NCI-H128 (cell line): ENCODE measurements around the gene SULF2.
A peak's percentile ranks its signal among the peaks of the same experiment; 100 is the strongest.

Experiments
- DNase-seq: peaks from one replicate; lab custom pipeline; 2025; ENCODE audit not compliant: unreplicated experiment; lab: John Stamatoyannopoulos, UW

SULF2 gene

DNA sequence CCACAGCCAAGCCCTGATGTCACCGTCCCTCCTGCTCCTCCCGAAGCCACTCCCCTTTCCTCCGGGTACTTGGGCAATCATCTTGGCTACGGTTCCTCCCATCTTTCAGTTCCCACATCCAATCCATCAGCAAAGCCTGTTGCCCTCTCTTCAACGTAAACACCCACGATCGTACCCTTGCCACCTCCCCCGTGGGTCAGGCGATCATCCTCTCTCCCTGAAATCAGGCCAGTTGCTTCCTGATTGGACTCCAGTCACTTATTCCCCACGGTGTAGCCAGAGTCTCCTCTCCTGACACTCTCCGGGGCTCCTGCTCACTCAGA is 44.5 kb downstream of the SULF2 start:
- DNase-seq, result no peak

DNA sequence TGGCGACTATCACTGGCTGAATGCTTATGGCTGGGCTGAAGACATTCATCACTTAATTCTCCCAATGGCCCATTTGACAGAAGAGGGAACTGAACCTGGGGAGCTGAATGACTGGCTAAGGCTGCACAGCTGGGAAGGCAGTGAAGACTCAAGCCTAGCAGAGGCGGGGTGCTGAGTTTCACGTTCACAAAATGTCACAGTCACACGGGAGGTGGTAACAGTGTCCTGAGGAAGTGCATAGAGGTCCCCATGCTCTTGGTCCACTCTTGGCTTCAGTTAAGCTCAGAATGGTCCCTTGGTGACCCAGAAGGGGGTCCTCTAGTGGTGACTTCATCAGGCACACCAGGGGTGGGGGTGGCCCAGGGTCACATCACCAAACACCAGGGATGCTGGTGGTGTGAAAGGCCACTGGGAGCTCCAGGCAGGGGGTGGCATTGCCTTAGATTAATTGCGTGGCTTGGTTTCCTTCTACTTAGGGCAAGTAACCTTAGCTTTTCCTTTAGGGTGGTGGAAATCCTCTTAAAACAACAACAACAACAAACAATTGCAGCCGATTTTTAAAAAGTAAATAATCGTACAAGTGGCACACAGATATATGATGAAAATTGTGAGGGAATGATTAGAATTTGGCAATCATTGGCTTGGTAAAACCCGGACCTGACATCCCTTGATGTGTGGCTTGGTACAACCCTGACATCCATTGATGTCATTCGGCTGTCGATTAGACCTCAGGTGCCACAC is 45.0 kb downstream of the SULF2 start:
- no peak for DNase-seq

DNA sequence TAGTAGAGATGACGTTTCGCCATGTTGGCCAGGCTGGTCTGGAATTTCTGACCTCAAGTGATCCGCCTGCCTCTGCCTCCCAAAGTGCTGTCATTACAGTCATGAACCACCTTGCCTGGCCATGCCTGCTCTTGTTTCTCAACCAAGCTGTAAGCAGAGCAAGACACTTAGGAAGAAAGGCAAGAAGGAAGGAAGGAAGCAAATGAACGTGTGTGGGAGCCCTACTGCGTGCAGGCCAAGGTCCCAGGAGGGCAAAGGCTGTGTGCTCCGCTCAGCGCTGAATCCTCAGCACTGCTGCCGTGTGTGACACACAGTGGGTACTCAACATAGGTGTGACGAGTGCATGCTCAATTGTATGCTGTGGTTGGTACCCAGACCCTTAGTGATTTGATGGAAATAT is 47.4 kb downstream of the SULF2 start:
- DNase-seq, result no peak

DNA sequence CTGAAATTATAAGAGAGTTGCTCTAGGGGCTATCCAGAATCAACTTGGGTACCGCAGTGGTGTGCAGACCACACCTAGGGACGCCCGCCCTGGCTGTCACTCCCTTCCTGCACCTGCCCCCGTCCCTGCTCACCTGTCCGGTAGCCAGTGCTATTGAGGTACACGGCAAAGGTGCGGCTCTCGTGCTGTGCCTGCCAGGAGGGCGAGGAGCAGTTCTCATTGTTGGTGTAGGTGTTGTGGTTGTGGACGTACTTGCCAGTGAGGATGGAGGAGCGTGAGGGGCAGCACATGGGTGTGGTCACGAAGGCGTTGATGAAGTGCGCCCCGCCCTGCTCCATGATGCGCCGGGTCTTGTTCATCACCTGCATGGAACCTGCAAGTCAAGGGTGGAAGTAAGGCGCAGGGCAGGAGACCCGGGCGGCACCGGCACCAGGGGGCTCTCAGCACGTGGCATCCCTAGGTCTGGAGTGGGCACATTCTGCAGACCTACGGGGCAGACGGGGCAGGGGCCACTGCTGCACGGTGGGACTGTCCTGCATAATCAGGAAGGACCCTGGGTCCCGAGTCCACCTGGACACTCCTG is 48.6 kb downstream of the SULF2 start:
- DNase-seq, result no peak

DNA sequence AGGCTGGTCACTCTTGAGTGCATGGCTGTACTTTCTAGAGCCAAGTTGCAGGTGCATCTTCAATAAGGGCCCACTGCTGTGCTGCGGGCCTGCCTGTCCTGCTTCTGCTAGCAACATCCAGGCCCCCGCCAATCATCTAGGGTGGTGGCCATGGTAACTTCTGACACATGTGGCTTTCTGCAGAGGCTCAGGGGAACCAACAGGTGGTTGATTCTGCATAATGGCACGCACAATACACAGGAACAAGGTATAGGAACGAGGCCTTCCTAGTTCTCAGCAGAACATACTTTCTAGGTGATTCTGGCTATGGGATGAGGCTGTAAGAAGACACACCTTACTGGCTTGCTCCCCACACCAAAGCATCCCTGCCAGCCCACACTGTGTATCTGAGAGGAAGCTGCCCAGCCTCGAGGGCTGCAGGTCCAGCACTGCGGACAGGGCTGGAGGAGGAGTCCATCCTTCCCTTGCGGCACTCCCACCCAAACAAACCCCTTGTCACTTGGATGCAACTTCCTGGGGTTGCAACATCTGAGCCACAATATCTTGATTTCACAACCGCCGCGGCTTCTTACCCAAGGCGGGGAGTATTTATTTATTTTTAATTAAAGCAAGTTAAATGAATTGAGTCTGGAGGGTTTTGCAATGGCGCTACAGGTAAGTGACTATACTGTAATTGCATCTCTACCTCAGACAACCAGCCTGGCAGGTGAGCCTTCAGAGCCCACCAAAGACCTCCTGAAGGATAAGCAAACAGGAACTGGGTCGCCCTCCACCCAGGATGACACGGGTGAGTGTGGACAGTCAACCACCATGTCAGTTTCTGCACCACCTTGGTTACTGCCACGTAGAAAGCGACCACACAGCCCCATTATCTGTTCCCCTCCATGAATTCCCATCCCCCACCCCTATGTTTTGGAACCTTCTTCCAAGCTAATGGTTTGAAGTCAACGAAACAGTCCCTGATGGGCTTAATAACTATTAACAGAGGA is 49.6 kb downstream of the SULF2 start:
- DNase-seq, result no peak

DNA sequence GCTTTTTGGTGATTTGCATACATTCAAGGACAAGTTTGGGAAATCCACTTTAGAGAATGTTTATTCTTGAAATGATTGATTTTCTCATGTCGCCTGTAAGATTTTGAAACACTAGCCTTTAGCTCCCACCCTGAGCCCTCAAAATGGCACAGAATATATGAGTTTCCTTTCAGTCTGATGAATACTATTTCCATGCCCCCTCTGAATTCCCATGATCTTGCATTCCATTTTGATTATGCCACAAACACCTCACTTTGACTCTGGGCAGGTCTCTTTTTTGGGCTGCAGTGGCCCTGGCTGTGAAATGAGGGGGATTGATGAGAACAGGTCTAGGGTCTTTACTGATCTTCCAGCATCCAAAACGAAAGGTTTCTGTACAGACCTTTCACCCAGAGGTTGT is 50.4 kb downstream of the SULF2 start:
- DNase-seq, result no peak

DNA sequence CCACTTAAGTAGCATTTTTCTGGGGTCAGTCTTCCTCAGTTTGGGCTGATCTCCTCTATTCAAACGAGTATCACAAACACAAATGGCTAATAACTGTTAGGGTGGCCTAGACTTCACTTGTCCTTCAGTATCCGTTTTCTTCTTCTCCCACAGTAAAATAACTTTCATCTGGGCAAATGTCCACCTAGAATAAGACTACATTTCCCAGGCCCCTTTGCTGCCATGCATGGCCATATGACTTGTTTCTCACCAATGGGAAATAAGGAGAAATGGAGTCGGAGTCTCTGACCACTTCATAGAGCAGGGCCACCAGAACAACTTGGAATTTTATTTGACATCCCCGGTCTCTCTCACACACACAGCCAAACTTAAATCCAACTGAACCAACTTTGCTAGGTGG is 51.4 kb downstream of the SULF2 start:
- no peak for DNase-seq

DNA sequence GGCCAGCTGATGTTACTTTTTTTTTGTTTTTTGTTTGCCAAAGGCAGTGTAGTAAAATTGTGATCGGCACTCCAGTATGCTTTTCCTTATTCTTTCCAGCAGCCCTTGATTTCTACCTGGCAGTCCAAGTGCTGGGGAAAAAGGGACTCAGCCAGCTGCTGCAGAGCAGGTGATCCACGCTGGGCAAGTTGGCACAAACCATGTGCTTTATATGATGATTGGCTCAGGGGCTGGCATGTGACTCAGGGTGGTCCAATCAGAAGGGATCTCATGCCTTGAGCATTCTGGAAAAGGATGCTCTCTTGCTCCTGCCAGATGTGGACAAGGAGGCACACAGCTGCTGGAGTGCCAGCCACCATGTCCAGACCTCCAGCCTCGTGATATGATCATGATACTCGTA is 54.5 kb downstream of the SULF2 start:
- no peak for DNase-seq

DNA sequence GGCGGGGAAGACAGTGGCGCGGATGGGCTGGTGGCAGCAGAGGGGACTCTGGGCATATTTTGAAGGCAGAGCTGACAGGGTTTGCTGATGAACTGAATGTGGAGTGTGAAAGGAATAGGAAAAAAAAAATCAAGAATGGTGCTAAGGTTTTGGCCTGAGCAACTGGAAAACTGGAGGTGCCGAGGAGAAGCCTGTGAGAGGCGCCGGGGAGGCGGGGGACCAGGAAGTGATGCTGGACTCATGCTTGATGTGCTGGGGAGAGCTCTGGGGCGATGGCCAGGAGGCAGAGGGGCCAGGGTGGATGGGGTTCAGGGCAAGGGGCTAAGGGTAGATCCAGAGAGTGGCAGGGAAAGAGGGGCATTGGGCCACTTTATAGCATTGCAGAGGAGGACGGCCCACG is 55.8 kb downstream of the SULF2 start:
- no peak for DNase-seq

DNA sequence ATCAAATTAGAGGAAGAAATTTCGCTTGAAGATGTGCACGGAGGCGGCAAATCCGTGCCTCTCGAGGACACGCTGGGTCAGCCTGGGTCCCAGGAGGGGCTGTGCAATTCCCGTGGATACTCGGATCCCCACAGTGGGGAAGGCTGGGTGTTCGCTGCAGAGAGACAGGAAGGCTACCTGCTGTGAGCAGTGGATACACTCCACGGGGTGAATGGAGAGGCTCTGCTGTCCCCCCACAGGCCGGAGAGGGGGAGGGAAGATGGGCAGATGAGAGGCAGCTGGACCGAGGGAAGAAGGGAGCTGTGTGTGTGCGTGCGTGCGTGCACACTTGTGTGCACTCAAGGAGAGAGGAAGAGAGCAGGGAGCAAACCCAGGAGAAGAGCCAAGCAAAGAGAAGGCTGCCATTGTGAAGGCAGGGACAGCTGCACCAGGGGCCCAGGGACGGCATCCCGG is 57.3 kb downstream of the SULF2 start:
- no peak for DNase-seq

DNA sequence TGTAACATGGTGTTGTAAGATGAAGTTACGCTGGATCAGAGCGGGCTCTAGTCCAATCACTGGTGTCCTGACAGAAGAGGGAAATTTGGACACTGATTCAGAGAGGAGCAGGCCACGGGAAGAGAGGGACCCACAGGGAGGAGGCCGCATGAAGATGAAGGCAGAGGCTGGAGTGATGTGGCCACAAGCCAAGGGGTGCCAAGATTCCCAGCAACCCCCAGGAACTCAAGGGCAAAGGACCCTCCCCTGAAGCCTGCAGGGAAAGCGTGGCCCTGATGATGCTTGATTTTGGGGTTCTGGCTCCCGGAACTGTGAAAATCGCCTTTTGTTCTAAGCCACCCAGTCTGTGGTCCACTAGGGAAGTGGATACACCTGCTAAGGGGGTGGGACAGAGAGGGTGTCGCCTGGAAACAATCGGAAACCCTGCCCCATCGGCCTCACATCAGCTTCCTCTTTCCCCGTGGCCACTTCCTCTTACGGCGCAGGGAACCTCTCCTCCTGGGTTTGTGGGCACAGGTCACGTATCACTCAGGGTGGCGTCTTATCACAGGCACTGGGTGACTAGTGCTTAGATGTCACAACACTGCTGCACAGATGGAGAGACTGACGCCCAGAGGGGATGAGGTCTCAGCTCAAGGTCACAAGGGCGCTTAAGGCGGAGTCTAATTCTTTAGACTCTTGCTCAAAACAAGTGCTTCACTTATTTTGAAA is 58.0 kb downstream of the SULF2 start:
- no peak for DNase-seq

DNA sequence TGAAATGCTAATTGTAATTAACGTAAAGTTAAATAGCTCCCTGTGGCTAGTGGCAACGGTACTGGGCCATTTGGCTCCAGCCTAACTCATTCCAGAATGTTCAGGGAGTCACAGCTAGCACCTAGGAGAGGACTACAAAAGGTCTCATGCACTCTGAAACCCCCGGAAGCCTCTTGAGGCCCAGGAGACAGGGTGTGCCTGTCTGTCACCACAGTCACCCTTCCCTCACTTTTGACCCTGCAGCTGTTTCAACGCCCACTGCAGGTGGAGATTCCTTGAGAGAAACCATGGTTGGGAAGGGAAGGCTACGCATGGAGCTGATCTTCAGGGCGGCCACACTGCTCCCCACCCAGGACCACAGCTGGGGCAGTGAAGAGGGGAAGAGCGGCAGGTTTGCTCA is 58.6 kb downstream of the SULF2 start:
- DNase-seq, result no peak

DNA sequence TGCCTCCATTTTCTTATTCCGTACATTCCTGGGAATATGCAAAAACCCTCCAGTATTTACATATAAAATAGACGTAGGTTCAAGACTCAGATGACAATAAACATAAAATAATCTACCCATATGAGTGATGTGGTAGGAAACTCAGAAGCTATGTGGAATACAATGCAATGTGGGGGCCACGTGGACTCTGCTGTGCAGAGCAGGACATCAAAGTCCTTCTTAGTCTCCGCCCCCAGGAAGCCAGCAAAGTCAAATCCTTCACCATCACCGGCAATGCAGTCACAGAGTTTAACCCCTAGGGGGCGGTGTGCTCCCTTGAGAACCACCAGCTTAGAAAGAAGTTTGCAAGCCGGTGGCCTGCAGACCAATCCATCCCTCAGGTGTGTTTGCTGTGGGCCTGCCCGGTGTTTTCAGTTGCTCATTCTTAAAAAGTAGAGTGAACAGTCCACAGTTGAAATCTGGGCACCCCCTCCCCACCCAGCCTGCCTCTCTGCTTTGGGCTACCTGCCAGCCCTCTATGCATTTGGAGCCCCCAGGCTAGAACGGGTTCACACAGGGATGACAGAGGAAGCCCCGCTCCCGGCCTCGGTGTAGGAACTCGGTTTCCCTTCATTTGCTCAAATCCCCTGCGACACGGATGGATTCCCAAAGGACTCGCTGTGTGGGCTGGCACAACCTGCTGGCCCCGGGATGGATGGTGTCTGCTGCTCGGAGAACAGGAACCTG is 59.9 kb downstream of the SULF2 start:
- DNase-seq, result peak; percentile 68

DNA sequence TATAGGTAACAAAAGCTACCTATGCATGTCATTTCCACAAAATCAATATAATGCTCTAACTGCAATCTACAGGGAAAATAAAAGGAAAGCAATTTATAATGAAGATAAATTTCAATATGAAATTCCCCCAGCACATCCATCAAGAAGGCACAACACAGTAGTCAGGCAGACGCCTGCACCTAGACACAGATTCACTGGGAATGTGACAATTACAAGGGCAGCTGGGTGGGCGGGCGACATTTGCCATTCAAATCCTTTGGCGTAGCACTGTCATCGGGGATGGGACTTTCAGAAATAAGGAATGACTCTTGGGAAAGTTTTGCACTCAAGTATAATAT is 60.4 kb downstream of the SULF2 start:
- DNase-seq, result no peak

DNA sequence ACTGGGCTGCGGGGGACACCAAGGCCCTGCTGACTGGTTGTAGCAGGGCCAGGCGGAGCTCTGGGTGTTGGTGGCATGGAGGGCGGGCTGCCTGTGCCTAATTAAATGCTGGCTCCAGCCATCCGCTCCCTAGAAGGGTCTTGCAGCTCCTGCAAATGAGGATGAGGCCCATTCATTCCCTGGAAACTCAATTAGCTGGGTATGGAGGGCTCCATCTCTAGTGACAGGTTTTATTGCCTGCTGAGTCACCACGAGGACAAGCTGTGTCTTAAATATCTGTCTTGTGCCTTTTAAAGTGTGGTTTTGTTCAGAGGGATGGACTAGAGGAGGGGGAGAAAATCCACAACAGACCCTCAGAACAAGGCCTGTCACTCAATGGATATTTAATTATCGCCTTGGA is 60.9 kb downstream of the SULF2 start:
- DNase-seq, result no peak

DNA sequence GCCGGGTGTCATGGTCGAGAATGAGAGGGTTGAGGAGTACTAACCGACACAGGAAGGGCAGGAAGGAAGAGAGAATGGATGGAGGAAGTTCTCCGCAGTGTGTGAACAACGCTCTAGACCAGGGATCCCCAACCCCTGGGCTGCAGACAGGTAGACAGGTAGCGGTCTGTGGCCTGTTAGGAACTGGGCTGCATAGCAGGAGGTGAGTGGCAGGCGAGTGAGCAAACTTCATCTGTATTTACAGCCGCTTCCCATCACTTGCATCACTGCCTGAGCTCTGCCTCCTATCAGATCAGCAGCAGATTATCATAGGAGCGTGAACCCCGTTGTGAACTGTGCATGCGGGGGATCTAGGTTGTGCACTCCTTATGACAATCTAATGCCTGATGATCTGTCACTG is 62.0 kb downstream of the SULF2 start:
- no peak for DNase-seq

DNA sequence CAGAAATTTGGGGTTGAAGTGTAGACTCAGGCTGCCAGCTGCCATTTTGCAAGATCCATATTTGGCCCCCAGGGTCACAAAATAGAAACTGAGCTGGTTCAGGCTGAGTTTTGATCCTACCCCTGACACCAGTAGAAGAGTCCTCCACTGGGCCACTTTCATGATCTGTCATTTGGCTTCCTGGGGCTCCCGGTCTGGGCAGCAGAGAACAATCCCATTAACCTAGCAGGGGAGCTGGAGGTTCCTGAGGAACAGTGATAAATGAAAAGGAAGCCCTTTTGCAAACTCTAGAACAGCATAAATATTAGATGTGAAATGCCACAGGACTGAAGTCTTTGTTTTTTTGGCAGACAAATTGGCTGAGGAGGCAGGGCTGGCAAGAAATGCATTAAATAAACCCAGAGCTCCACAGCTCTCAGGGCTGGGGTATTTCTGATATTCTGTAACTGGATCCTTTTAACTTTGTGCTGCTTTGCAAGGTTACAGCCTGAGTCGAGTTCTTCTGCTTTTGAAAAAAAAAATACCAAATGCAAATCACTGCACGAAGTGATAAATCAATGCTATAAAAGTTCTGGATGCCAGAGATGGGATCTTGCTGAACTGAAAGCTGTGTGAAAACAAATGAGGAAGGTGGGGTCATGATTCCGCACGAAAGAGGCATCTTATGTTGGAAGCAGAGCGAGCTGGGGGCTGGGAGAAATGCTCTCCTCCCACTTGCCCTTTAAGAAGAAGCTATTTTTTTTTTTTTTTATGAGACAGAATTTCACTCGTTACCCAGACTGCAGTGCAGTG is 64.4 kb downstream of the SULF2 start:
- no peak for DNase-seq

DNA sequence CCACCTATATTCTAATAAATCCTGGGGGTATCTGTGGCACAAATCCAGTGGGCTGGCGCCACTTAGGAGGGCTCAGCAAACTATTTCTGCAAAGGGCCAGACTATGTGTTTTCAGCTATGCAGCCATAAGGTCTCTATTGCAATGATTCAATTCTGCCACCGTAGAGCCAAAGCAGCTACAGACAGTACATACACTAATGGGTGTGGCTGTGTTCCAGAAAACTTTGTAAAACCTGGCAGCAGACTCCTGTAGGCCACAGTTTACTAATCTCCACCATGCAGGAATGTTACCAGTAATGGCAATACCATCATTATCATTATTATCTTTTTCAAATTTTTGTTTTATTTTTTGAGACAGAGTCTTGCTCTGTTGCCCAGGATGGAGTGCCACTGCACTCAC is 65.7 kb downstream of the SULF2 start:
- DNase-seq, result no peak

DNA sequence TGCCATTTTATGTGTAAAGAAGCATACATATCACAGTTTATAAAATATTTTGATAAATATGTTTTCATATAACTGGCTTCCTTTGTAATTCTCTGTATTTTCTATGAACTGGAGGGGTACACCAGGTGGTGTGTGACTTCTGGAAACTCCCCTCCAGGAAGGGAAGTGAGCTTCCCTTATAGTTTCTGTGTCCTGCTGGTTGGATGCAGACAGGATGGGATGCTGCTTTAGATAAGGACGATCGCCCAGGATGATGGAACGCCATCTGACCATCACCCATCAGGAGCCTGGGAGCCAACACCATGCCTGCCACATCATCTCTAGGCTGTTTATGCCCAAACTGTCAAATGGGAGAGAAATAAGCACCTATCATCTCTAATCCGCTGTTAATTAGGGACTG is 66.1 kb downstream of the SULF2 start:
- DNase-seq, result no peak

DNA sequence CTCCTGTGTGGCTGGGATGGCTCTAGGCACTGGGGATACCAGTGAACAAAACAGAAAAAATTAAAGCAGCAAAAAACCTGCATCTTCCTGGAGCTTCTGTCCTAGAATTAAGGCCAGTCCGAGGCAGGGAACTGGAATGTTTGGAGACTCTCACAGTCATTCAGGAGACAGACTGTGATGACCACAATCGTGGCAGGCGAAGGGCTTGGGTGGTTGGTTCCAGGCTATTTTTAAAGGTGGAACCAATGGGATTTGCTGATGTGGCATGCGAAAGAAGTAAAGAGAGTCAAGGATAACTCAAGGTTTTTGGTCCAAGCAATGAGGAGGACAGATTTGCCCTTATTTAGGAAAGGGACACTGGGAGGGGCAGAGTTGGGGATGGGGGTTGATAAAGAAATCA is 66.9 kb downstream of the SULF2 start:
- DNase-seq, result no peak
